Pons (tissue), 1 donor: ENCODE data around the gene LIF.
"Not testable (repeated sequence)": the region's sequence is repeated elsewhere in the genome, so short reads cannot be mapped to it uniquely, and the experiment has no call there.

Experiments
- DNase-seq: peaks from one replicate; pipeline ENCODE4 v3.0.0-alpha.2; 2016; ENCODE audit warnings: low spot score

The LIF gene

DNA sequence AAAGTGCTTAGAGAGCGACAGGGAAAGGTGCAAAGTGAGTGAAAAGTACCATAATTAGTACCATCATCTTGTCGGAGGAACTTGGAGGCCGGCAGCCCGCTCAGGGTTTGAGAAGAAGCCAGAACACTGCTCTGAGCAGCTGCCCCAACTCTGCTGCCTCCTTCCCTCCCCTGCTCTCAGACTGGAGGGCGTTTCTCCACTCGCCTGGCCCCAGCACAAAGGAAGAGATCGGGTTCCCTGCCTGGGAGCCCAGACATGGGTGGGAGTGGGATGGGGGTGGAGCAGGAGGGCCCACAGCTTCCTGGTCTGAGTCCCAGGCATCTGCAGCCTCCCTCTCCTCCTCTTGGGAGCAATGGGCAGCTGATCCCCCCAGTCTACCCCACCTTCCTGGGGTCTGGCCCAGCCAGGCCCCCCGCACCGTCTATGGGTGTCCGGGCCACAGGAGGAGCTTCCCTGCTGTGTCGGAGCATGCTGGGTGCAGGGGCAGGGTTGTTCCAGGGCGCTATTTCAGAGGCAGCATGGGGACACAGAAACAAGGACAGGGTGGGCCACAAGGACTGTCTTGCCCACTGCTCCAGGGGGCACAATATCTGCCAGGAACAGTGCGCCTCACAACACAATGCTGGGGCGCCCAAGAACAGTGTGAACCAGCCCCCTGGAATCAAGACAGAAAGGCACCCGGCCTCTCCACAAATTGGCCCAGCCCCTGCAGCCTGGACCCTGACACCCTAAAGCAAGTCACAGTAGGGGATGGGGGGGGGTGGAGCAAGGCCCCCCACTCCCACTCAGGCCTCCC, 4.8 kb downstream of the LIF start:
- DNase-seq = no peak

DNA sequence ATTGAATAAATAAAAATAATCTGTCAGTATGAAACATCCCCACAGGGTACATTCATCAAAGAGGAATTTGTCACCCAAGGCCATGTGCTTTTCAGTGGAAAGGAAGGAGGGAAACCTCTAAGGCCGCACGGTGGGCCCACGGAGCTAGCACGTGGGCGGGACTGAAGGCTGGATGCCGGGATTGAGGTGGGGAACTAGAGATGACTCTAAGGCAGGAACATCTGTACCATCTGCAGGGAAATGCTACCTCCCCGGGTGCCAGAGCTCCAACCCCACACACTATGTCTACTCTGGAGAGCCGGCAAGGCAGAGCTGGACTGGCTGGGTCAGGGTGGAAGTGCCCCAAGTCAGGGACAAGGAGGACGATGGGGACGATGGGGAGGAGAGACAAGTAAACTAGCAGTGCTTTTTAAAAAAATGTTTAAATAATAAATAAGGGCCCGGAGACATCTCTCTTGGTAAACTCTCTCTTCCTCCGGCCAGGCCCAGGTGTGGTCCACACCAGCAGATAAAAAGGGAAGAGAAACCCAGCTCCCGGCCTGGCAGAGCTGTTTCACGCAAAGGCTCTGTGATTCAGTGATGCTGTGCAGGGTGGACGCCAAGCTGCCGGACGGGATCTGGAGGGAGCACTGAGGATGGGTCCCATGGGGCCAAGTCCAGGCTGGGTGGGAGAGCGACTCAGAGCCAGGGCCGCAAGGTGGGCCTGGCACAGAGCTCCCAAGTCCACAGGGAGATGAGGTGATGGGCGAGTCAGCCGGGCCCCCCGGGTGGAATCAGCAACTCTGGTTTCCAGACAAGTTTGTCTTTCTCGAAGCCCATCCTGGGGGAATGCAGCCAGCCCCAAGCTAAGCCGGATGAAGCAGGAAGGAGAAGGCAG, 5.8 kb downstream of the LIF start:
- no peak for DNase-seq

DNA sequence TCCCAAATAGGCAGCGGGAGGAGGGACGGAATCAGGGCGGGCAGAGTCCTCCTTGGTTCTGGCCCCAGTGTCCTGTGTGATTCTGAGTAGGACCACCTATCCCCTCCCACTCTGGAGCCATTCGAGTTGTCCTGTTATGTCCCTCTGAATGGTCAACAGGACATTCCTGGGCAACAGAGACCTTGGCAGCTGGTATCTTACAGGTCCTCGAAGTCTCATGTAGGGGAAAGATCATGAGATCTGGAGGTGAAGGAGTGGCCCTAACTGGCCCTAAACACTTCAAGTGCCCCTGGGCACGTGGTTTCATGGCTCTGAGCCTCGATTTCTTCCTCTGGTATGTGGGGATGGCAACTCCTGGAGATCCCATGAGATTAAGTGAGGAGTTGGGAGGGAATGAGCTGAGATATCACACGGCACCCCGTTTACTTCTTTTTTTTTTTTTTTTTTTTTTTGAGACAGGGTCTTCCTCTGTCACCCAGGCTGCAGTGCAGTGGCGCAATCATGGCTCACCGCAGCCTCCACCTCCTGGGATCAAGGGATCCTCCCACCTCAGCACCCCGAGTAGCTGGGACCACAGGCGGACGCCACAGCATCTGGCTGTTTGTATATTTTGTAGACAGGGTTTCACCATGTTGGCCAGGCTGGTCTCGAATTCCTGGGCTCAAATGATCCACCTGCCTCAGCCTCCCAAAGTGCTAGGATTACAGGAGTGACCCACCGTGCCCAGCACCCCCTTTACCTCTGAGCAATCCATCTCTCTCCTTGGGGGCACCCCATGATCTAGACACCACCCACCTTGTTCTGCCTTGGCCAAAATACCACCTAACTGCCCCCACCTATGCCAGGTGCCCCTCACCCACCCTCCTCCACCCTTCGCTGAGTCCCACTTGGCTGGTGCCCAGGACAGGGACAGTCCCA, 6.8 kb downstream of the LIF start:
- DNase-seq = no peak

DNA sequence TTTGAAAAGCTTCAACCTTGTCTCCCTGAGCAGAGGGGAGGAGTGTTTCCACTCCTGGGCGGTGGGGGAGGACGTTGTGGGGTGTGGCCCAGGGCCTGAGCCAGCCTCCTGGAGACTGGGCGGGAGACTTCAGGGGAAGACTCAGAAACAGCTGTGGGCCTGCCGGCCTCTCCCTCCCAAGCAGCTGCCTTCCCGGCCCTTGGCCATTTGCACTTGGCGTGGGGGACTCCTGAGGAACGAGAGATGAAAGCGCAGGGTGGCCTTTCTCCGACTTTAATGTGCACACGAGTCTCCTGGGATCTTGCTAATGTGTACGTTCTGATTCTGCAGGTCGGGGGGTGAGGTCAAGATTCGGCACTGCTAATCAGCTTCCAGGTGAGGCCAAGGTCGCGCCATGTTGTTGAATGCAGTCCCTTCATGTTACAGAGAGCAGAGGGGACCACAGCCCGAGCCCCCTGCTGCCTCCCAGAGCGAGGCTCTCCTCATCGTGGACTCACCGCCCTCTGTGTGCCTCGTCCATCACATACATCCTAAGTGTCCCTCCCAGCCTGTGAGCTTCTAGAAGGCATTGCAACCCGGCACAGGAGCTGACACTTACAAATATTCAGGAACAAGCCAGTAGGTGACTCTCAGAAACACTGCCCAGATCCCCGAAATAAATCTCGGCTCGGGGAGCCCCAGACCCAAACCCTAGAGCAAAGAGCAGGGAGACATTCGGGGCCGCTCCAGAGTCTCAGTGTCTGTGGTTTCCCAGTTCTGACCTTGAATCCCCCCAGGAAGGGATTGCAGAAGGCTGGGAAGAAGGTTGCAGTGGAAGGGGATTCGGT, 7.7 kb downstream of the LIF start:
- DNase-seq = no peak

DNA sequence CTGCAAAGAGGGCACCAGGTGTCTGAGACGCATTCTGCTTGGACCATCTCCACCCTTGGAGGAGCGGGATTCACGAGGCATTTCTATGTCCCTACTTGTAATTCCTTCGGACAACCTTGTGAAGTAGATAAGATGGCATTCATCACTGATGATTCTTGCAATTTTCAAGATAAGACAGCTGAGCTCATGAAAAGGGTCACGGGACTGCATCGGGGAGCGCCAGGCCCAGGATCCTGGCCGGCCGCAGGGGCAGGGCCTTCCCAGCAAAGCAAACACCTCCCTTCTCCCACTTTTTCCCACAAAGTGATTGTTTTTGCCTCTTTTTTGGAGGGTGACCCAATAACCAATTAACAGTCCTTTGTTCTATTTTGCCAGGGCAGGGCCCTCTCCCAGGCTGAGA, 8.4 kb downstream of the LIF start:
- no peak for DNase-seq

DNA sequence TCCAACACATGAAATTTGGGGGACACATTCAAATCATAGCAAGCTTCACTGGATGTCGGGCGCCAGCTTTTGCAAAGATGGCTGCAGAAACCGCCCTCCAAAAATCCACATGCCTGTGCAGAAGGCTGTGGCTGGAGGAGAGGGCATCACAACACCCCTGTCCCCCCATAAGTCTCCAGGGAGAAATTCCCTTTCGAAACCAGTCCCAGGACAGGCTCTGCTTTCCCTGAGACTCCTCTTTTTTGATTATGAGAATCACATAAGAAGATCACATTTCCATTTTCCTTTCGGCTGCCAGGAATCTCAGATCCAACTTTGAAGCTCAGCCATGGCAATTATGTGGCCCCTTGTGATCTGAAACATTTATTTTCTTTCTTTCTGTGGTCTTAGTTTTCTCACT, 9.7 kb downstream of the LIF start:
- DNase-seq = no peak

DNA sequence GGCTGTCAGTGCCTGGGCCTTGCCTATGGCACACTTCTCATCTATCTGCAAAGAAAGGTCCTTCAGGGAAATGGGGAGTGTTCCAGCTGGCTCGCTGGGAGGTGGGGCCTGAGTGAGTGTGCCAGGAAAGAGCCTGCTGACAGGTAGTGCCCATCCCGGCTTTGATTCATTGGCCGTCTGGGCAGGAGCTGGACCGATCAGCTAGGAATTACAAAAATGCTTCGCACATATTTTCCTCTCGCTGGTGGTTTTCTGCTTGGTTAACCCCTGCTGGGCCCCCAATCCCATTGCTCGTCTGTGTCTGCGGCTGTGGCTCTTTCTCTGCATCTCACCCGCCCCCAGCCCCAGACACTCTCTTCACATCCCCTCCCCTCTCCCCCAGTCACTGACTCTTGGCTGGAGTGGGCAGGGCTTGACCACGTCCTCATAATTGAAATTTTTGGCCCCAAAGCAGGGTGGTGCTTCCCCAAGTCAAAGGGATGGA, 10.8 kb downstream of the LIF start:
- DNase-seq = no peak

DNA sequence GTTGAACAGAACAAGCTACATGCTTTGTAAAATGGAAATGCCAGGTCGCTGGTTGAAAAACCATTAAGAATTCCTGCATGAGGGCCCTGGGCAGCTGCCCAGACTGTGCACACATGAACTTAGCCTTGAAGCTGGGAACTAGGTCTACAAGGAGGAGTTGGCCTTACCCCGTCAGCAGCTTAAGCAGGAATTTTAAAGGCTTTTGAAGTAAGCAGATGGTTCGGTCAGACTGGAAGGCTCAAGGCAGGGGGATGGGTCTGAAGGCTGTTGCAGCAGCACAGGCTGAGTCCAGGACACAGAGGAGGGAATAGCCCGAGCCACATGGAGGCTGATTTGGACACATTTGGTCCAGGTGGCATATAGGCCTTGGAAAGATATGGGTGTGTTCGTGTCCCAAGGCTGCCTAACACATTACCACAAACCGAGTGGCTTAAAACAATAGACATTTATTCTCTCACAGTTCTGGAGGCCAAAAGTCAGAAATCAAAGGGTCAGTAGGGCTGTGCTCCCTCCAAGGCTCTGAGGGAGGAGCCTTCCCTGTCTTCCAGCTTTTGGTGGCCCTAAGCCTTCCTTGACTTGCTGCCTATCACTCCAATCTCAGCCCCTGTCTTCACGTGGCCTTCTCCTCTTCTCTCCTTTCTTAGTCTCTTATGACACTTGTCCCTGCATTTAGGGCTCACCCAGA, 11.6 kb downstream of the LIF start:
- DNase-seq = no peak

DNA sequence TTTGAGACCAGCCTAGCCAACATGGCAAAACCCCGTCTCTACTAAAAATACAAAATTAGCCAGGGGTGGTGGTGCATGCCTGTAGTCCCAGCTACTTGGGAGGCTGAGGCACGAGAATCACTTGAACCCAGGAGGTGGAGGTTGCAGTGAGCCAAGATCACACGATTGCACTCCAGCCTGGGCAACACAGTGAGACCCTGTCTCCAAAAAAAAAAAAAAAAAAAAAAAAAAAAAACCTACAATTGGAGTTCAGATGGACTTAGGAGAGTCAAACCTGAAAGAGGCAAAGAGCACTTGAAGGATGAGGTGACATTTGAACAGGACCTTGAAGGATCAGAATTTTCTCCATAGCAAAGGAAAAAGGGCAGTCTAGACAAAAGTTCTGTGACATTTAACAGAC, 12.2 kb downstream of the LIF start:
- DNase-seq = not testable (repeated sequence)

DNA sequence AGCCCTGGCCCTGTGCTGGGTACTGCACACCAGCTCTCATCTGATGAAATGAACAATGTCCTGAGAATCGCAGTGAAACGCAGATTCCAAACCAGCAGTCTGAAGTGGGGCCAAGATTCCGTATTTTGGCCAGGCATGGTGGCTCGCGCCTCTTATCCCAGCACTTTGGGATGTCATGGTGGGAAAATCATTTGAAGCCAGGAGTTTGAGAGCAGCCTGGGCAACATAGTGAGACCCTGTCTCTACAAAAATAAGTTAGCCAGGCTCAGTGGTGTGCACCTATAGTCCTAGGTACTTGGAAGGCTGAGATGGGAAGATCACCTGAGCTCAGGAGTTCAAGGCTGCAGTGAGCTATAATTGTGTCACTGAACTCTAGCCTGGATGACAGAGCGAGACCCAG, 13.0 kb downstream of the LIF start:
- DNase-seq = no peak

DNA sequence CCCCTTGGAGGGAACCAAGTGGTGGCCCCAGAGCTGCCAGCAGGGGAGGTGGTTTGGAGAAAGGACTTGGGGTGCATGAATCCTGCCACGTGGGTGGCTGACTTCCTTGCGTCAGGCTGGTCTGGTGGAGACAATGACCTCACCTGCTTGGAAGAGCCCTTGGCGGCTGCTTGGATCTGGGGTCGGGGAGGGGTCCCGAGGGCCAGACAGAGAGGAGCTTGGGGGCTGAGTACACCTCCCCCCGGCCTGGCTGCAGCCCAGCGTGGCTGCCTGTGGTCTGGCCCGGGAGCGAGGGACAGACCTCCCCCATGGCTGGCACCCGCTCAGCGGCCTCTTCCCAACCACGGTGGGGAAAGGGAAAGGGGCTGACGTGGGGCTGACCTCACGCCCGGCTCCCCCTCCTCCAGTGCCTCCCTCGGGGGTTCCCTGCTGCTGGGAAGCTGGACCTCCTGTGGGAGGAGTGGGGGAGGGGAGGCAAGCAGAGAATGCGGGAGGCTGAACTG, 13.8 kb downstream of the LIF start:
- DNase-seq = no peak

DNA sequence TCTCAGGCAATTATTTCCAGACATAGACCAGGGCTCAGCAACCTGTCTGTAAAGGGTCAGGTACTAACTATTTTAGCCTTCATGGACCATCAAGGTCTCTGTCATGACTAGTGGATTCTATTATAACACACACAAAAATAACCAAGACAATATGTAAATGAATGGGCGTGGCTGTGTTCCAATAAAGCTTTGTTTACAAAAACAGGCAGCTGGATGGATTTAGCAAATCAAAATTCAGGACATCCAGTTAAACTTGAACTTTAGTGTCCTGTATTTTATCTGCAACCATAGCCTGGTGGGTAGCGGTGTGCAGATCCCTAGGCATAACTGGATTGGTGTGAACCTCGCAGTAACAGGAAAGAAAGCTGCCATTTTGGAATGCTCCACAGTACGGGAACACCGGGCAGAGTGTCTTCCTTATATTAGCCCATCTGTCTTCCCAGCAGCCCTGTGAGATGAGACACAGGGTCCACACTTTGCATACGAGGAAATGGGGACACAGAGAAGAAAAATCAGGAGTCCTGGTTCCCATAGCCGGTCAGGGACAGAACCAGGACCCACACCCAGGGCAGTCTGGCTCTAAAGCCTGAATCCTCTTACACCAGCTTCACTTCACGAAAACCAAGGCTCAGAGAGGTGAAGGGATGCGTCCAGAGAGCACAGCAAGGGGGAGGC, 15.6 kb downstream of the LIF start:
- DNase-seq = no peak

DNA sequence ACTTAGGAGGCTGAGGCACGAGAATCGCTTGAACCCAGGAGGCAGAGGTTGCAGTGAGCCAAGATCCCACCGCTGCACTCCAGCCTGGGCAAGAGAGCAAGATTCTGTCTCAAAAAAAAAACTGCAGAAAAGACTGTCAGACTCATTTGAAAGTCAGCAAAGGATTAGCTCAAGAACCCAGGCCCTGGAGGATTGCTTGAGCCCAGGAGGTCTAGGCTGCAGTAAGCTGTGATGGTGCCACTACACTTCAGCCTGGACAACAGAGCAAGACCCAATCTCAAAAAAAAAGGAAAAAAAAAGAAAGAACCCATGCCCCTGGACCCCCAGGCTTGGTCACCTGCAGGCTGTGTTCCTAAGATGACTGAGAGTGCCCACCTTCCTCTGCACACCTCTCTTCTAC, 16.2 kb downstream of the LIF start:
- no peak for DNase-seq

DNA sequence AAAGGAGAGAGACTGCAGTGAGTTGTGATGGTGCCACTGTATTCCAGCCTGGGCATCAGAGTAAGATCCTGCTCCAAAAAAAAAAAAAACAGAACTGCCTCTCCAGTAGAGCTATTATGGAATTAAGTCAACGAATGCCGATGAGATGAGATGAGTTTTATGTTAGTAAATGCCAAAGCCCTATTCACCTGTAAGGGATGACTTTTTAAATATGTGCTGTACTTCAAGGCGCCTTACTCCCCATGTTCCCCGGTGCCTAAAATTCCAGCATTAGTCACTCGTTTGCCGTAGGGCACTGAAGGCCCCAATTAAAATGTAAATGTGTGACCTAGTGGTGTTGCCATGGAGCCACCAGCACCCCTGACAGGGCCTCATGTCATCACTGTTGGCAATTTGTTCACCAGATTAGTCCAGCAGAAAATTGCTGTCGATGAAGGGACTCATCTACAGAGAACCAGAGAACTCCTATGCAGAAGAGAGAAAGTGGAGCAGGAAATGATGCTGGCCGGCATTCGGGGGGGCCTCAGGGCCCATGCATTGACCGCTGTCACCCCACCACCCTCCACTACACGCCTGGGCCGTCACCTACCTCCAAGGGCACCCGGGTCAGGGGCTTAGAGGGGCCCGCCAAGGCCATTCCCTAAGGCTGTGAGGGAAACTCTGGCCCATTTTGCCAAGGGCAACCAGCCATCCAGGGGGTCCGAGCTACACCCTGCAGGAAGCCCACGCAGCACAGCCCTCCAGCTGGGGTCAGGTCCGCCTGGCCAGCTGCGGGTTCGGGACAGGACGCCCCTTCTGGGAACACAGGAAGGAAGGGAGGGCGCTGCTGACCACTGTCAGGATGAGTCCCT, 17.8 kb downstream of the LIF start:
- DNase-seq = no peak

DNA sequence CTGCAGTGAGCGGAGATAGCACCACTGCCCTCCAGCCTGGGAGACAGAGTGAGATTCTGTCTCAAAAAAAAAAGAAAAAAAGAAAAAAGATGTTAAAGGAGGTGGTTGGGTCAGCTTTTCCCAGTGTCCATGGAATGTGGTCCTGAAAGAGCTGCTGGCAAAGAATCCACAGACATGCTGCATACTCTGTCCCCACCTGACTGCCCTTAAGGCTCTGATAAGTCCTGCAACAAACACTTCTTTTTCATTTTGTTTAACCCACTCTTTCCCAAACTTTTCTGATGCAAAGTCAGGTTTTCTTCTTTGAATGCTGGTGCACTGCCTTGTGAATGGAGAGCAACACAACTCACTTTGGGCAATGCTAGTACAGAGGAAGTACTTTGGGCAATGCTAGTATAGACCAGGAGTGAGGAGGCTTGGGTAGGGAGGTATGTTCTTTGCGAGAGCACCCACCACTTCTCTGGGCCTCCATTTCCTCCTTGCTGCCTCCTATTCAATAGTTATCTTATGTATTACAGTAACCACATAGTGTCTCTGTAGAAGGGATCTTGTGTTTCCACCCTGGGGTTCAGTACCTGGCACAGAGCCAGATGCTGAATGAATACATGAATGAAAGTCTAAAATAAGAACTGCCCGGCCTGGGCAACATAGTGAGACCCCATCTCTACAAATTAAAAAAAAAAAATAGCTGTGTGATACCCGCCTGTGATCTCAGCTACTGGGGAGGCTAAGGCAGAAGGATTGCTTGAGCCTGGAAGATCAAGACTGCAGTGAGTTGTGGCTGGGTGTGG, 18.9 kb downstream of the LIF start:
- DNase-seq = no peak

DNA sequence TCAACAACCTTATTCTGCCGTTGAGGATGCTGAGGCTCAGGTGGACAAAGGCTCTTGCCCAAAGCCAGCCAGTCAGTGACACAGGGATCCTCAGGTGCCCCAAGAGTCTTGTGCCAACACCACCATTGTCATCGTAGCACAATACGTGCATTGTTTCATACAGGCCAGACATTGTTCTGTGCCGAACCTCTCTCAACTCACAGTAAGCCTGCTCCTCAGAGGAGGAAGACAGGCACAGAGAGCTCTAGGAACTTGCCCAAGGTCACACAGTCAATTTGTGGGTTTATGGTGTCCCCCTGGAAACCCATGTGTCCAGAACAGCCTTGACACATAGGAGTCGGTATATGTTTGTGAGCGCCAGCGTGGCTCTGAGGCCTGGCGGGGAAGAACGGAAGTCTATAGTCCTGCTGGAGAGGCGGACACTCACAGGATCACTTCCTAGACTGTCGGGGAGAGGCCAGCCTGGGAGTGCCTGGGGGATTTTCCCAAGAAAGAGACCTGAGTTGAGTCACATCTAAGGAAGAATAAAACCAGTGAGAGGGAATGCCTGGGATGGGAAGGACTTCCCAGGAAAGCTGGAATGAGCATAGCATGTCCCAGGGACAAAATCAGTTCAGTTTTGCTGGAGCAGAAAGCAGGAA, 20.2 kb downstream of the LIF start:
- DNase-seq = peak; percentile 35

DNA sequence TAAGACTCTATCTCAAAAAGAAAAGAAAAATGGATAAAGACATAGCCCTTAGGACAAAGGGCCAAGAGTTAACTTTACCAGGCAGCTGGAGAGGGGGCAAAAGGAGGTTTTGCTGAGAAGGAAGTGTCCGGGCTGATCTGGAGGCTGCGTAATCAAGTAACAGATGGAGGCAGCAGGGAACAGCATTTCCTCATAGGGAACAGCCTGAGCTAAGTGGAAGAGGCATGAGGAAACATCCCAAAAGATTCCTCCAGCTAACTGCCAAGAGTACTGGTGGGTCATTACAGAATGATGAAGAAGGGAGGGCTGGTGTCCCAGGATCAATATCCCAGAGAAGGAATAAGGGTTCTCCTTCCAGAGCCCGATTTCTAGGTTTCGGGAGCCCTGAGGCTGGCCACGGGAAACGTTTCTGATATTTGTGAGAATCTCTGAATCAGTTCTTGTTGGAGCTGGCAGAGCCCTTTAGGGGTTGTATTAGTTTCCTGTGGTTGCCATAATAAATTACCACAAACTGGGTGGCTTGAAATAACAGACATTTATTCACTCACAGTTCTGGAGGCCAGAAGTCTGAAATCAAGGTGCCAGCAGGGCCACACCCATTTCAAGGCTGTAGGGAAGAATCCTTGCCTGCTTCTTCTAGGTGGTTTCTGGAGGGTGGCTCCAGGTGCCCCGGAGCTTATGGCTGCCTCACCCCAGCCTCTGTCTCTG, 21.2 kb downstream of the LIF start:
- DNase-seq = no peak
